Activated CD4-positive, alpha-beta T cell treated with anti-CD3 and anti-CD28 coated beads for 1 hour (primary cell): ENCODE measurements around the gene TEX48.

Source experiments
- DNase-seq: peaks from one replicate; pipeline ENCODE4 v3.0.0-alpha.2; 2020

TEX48 gene, protein sequence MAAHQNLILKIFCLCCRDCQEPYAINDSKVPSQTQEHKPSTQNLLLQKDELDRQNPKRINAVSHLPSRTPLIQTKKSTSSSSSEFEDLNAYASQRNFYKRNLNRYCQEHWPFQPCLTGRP

DNA sequence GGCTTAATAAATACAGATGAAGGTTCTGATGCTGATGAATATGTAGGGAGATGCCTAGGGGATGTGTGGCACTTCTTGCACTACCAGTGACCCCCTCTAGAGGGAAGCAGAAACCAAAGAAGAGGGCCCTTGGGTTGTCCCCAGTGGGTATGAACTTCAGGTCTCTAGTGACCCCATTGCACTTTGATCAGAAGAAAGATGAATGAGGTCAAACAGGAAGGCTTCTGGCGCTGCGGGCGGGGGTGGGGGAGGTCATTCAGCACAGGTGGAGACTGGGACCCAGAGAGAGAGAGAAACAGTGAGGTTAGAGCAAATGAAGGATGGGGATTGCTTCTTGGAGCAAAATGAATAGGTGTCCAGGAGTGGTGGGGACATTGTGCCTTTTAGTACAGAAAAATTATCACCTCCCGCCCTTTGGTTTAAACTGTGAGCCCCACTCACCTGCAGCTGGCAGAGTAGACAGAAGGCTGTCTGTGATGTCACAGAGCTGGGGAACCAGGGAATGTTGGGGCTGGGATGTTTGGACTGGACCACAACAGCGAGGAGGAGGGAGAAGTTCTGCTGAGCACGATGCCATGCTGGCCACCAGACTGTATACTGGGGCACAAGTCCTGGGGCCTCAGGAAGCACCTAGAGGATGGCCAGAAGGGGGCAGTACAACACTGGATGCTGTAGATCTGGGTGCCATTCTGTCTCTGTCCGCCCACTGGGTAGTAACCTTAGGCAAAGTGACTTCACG lies at the start of gene TEX48:
Gene TEX48, minus strand, starts transcription at position 599 of the 739 bp plus-strand sequence. CDS start 10,469 bp downstream, outside the sequence.
- peak; percentile 55 for DNase-seq

DNA sequence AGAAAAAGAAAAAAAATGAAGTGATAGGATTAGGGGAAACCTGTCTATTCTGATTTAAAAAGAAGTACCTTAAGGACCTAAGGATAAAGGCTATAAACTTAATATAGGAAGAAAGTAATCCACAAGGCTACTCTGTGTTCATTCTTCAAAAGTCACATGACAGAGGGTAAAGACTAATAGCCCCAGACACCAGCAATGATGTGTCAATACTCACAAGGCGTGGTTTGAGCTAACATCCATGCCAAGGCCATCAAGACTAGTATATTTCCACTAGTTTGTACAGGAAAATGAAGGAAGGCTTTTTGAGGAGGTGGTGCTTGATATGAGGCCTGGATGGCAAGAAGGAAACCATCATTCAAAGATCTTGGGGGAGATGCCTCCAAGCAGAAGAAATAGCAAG lies 49.7 kb upstream of the TEX48 start:
- DNase-seq = no peak

DNA sequence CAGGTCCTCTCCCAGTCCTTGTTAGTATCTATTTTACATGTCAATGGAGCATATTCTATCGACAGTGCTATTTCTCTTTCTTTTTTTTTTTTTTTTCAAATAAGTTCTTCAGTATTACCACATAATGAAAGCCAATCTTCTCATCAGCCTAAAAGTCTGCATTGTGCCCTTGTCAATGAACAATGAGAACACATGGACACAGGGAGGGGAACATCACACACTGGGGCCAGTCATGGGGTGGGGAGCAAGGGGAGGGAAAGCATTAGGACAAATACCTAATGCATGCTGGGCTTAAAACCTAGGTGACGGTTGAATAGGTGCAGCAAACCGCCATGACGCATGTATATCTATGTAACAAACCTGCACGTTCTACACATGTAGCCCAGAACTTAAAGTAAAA lies 47.7 kb upstream of the TEX48 start:
- no peak for DNase-seq

DNA sequence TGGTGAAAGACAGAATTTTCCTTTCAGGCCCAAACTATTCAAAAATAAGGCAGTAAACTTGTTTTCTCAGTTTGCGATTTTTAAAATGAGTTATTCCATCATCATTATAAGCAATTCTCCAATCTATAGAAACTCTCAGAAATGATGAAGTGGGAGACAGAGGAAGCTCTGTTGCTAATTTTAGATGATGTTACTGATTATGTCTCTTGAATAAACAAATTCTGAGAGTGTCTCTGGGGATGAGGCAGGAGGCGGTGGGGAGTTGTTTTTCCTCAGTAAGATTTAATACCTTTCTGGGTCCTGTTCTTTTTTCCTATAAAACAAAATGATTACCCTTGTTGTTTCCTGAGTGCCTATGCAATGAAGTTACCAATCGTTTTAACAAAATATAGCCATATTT lies 43.9 kb upstream of the TEX48 start:
- no peak for DNase-seq

DNA sequence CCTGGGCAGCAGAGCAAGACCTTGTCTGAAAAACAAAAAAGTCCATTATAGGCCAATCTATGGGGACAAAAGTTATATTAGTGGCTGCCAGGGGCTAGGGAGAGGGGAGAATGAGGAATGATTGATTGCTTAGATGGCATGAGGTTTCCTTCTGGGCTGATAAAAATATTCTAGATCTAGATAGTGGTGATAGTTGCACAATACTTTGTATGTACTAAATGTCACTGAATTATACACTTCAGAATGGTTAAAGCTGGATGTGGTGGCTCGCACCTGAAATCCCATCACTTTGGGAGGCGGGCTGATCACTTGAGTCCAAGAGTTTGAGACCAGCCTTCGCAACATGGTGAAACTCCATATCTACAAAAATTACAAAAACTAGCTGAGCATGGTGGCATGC lies 42.8 kb upstream of the TEX48 start:
- DNase-seq = no peak

DNA sequence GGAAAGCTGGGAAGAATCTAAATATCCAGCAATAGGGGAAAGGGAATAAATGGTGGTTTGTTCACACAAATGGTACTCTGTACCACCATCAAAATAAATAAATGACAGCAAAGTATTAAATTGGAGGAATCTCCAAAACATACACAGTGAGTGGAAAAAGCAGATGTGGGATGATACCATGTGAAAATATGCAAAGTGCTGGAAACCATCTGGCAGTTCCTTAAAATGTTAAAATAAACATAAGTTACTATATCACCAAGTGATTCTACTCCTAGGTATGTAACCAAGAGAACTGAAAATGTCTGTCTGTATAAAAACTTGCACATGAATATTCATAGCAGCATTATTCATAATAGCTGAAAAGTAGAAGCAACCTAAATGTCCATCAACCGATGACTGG lies 41.9 kb upstream of the TEX48 start:
- no peak for DNase-seq

DNA sequence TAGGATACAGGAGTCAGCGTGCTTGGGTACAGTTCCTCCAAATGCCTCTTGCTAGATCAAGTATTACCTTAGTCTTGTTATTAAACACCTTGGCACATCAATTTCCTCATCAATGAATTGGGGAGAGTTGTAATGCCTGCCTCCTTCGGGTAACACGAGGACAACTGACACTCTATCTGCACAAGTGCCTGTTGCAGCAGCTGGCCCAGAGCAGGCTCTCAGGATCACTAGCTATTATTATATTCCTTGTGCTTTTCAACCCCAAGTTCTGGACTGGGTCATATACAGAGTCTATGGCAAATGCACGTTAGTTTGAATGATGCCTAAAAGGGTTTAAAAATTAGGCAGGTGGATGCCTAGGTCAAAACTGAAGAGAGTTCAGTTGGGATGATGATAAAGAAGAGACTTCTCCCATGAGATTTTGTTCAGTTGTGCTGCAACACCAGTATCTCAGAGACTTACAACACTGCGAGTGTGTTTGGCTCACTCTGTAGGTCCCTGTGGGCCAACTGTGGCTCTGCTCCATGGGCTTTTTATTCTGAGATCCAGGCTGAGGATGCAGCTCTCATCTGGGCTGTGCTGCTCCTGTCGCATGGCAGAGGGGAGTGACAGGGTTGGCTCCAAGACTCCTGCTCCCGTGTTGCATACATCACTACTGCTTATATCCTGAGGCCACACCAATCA lies 41.1 kb upstream of the TEX48 start:
- DNase-seq = no peak

DNA sequence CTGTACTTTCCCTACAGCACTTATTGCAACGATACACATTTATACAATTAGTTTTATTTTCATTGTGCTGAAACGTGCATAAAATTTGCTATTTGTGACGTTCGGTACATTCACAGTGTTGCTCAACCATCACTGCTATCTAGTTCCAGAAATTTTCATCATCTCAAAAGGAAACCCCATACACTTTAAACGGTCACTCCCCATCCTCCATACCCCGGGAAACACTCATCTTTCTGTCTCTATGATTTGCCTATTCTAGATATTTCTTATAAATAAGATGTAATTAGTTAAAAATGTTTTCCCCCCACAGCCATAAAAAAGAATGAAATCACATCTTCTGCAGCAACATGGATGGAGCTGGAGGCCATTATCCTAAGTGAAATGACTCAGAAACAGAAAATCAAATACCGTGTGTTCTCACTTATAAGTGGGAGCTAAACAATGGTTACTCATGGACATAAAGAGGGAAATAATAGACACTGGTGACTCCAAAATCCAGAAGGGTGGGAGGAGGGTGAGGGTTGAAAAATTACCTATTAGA lies 40.2 kb upstream of the TEX48 start:
- DNase-seq = no peak

DNA sequence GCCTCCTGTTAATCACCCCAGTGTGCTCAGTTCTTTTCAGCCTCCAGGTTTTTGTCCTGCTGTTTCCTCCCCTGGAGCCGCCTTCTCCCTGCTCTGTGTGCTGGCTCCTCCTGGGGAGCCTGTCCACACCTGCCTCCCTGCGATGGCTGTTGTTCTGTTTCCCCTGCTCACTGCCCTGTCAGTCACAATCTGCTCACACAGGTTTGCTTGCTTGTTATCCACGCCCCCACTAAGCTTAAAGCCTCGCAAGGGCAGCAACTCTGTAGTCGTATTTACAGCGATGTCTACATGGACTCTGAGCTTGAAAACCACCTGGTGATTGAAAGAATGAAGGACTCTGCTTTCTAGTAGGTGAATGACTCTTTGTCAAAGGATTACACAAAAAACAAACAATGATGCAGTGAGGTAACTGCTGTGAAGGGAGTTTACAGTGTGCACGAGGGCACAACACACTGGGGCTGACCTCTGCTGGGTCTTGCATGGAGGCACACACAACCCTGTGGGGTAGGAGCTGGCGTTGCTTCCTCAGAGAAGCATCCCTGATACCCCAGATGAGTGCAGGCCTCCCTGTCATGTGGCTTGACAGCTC lies 39.6 kb upstream of the TEX48 start:
- no peak for DNase-seq

DNA sequence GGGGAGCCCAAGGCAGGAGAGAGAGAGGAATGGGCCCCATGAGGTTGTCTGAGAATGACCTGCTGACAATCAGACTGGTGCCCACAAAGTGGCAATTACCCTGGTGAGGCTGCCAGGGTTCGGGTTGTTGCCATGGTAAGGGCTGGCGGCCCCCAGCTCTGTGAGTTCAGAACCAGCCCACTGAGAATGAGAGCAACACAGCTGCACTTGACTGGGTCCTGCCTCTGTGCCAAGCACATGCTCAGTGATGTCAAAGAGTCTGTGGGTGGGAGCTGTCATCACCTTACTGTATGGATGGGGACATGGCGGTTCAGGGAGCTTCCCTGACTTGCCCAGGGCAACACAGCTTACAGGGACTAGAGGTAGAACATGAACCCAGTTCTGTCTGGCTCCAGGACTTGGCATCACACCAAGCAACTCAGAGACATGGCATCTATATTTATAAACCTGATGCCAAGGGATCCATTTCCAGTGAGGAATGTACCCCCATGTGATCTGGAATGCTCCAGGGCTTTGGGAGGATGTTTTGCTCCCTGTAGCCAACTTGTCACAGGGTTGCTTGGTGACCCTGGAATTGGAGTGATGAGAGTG lies 38.2 kb upstream of the TEX48 start:
- DNase-seq = no peak

DNA sequence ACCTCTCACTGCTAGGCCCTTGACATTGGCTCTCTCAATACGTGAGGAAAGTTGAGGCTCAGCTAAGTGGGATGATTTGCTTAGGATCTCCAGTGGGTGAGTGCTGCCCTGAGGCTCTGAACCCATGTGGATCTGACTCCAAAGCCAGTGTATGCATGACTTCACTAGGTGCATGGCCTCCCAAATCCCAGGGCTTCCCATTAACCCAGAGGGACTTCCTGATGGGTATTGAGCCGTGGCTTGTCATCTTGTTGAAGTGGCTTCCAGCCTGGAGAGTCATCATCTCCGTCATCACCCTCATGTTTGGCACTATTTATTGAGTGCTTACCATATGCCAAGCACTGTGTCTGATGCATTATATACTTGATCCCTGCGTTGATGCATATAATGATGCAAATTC lies 37.3 kb upstream of the TEX48 start:
- no peak for DNase-seq

DNA sequence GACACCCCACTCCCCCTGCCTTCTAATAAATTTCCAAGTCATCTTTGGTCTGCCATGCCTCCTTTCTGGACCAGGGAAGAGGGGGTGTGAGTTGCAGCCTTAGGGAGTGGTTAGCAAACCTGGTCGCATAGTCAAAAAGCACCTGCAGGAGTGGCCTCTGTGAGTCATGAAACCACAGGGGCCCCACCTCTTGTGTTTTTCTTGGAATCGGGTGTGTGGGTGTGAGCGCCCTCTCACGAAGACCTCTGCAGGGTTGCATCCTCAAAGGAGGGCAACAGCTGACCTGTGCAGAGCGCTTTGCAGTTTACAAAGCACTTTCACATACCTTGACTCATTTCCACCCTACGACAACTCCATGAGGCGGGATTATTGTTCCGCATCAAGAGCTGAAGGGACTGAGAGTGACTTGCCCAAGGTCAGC lies 36.8 kb upstream of the TEX48 start:
- peak; percentile 64 for DNase-seq

DNA sequence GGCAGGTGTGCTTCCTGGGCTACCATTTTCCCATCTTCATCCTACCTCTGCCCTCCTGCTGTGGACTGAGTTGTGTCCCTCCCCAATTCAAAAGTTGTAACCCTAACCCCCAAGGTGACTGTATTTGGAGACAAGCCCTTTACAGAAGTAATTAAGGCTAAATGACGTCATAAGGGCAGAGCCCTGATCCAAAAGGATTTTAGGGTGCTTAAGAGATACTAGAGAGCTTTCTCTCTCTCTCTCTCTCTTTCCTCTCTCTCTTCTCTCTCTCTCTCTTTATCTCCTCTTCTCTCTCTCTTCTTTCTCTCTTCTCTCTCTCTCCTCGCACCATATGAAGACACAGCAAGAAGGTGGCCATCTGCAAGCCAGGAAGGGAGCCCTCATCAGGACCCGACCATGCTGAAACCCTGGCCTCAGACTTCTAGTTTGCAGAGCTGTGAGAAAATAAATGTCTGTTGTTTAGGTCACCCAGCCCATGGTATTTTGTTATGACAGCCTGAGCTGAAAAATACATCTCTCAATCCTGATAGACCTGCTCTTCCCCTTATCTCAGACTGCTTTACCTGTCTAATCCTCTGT lies 36.0 kb upstream of the TEX48 start:
- DNase-seq = no peak

DNA sequence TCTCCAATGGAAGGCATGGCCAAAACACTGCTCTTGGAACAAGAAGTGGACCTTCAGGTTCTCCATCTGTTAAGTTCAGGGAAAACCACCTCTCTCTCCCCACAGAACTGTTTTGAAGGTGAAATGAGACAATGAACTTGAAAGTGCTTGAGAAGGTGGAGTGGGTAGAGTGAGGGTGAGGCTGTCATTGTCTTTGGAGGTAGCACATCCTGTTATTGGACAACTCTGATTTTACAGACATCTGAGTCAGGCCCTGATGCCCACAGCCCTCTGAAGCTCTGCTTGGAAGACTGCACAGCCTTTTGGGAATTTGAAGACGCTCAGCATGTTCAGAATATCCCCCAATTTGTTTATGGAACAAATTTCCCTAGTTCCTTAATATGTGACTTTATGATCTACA lies 27.6 kb upstream of the TEX48 start:
- DNase-seq = no peak

DNA sequence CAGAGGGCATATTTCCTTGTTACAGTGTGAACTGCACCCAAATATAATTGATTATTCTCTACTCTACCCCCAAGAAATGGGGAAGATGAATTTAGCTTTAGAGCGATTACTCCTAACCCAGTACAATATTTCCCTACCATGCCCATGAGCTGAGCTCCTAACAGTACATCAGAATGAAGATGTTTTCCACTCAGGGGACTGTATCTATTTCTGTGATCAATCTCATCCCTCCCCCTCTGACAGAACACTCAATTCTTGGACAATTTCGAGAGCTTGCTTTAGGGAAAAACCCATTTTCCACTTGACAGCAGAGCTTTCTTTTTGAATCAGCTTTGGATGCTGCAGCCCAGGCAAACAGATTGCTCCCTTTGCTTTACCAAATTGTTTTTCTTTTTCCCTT lies 24.7 kb upstream of the TEX48 start:
- DNase-seq = no peak

DNA sequence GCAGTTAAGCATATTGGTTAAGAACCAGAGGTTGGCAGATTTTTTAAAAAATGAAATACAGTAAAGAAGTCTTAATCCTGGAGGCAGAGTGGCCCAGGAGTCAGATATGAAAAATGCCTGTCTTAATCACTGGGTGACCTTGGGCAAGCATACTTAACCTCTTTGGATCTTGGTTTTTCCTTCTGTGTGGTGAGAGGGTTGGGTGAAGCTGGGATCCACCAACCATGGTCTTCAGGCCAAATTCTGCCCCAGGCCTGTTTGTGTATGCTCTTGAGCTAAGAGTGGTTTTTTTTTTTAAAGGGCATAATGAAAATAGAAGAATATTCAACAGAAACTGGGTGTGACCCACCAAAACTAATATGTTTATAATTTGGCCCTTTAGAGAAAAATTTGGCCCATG lies 20.0 kb upstream of the TEX48 start:
- no peak for DNase-seq

DNA sequence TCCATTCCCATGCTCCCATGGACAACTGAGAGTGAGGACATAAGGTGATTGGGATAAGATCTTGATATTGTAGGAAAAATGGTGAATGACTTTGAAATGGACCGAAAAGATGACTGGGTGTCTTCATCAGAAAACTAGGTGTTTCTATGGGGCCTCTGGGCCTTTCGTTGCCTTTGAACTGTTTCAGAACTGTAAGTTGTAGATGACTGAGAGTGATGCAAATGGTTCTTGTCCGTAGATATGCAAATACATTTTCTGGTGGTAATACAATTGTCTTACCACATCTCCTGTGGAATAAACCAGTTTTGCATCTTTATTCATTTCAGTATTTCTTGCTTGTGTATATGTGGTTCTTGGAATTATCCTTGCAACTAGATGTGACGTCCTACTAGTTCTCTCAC lies 16.0 kb upstream of the TEX48 start:
- no peak for DNase-seq

DNA sequence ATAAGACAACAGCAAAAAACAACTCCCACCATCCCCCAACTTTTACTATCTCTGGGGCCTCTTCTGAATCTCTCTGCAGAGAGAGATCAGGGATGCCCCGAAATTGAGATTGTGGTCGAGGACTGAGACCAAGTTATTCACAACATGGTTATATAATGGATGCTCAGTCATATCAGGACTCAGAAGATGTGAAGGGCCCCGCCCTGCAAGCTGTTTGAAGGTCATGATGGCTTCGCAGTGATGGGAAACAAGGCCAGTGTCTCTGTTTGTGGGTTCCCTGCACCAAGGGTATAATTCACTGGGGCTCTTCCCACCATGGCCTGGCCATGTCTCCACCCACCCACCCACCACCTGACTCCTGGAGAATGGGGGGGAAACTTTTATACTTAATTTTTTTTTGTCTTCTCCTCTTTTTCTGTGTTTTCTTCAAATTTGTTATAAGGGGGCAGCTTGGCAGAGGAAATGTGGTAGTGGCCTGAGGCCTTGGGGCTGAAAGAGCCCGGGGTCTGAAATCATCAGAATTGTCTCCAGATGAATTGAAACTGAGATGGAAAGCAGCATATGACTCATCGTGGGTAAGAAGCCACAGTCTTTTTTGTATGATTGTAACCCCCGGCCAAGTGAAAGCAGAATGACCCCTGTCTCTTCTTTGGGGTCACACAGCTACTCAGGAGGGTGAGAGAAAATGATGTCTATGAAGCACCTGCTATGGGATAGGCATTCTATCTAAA lies 15.0 kb upstream of the TEX48 start:
- DNase-seq = no peak

DNA sequence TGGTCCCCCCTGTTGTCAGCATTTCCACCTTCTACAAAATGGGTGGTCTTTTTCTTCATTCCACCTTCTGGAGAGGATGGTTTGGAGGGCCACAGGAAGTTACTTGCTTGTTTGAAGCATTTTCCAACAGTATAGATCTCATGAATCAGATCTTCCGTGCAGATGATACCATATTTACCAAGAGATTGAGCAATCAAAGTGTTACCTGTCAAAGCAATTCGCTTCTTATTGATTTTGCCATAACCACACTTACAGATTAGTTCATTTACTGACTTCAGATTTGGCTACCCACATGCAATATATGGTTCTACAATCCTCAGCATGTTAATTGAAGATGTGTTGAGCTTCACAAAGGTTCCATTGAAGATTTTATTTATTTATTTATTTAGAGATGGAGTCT lies 14.0 kb upstream of the TEX48 start:
- no peak for DNase-seq

DNA sequence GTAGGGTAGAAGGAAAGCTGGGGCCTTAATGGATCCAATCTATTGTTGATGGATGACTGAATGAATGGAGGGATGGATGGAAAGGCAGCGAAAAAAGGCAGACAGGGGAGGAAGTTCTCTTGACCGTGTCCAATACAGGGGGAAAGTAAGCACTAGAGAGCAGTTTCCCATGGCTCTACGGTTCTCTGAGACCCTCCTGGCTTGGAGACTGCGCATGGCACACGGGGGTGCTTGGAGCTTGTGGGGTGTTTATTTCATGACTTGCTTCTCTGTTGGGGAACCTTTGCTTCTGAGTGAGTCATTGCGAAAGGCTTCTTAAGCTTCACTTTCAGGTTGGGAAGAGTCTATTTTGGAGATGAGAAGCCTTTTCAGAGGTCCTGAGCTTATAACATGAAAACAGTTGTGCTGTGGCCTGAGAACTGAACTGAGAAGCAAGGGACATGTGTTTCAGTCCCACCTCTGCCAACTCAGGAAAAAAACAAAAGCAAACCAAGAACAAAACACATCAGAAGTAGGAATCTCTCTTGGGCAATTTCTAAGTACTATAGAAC lies 12.8 kb upstream of the TEX48 start:
- no peak for DNase-seq

DNA sequence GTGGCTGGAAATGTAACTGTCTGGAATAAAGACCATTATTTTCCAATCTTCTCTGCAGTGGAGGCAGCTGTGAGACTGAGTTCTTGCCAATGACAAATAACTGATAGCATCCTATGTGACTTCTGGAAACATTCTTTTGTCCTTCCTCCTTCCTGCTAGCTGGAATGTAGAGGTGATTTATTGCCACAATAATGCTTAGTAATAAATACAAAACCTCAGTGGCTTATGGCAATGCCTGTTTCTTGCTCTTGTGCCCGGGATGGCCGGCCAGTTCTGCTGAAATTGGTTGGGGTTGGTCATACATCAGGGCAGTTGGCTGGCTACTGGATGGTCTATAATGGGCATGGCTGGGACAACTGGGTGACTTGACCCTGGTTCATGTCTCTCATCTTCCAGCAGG lies 12.2 kb upstream of the TEX48 start:
- DNase-seq = no peak

DNA sequence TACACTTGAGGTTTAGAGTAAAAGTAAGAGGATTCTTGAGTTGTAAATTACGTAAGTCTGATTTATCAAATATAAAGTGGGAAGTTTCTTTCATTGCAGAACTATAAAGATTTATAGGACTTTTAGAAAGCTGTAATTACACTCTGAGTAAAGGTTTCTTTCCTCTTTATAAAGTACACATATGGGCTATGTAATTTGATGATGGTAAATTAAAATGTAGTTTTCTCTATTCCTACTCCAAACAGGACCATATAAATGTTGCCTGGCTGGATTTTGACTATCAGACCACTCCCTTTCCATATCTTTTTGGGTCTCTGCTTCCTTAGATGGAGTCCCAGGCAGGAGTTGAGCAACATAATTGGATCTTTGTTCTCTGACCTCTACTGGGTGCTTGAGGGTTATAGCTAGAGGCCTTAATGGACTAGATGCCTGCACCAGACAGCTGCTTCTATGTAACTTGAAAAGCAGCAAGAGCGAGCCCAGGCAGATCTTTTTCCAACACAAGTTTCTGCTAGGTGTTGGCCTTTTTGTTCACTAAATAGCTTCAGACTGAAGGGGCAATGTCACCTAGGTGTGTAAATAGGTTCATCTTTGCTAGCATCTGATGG lies 11.4 kb upstream of the TEX48 start:
- no peak for DNase-seq
